Neural cell (in vitro differentiated cells): Measurements from ENCODE around the gene FBRS. TPM values are rescaled to one million over a fixed set of nuclear protein-coding genes. Genes with fewer than 3 reads are reported as not detected.

Experiments
- H2AFZ ChIP-seq: fragments of 200-600, 300-800 bp; sonication (generic), shearing (Covaris generic); 2 replicates; pipeline ENCODE4 v1.6.0; 2014; ENCODE audit warnings: low read depth, mild to moderate bottlenecking, antibody characterized with exemption, low read length, moderate library complexity
- H3F3A ChIP-seq: fragments of 200-600 bp; shearing (Covaris generic); 2 replicates; pipeline ENCODE4 v1.6.1; 2016; ENCODE audit warnings: mild to moderate bottlenecking, moderate library complexity, mixed read lengths, antibody characterized with exemption, low read length; ENCODE audit not compliant: insufficient read depth, poor library complexity, severe bottlenecking
- H3K27ac ChIP-seq: fragments of 200-600, 300-800 bp; sonication (generic), shearing (Covaris generic); 2 replicates; pipeline ENCODE4 v1.5.1; 2014; ENCODE audit warnings: mild to moderate bottlenecking, low read length, moderate library complexity
- H3K27me3 ChIP-seq: fragments of 300-800, 200-600 bp; sonication (generic), shearing (Covaris generic); 2 replicates; pipeline ENCODE4 v1.6.0; 2014; ENCODE audit warnings: mild to moderate bottlenecking, low read depth, low read length, moderate library complexity; ENCODE audit not compliant: insufficient read depth
- H3K36me3 ChIP-seq: fragments of 300-800, 200-600 bp; sonication (generic), shearing (Covaris generic); 2 replicates; pipeline ENCODE4 v1.5.1; 2014; ENCODE audit warnings: mild to moderate bottlenecking, antibody characterized with exemption, low read length, moderate library complexity; ENCODE audit not compliant: insufficient read depth
- H3K4me2 ChIP-seq: fragments of 300-800, 200-600 bp; sonication (generic), shearing (Covaris generic); 2 replicates; pipeline ENCODE4 v1.6.0; 2014; ENCODE audit warnings: mild to moderate bottlenecking, low read length
- H3K4me3 ChIP-seq: fragments of 300-800, 200-600 bp; sonication (generic), shearing (Covaris generic); 2 replicates; pipeline ENCODE4 v1.5.1; 2014; ENCODE audit warnings: mild to moderate bottlenecking, low read length, moderate library complexity
- H3K79me2 ChIP-seq: fragments of 200-600 bp; shearing (Covaris generic); replicated peaks from 2 replicates; pipeline ENCODE4 v1.6.0; 2014; ENCODE audit warnings: mild to moderate bottlenecking, low read length, moderate library complexity; ENCODE audit not compliant: insufficient read depth
- H3K9ac ChIP-seq: fragments of 300-800, 200-600 bp; sonication (generic), shearing (Covaris generic); 2 replicates; pipeline ENCODE4 v1.6.1; 2016; ENCODE audit warnings: mild to moderate bottlenecking, low read length, mixed read lengths
- H3K9me2 ChIP-seq: fragments of 200-600 bp; shearing (Covaris generic); 2 replicates; pipeline ENCODE4 v1.6.1; 2016; ENCODE audit warnings: mild to moderate bottlenecking, low read length, mixed read lengths; ENCODE audit not compliant: insufficient read depth
- H3K9me3 ChIP-seq: fragments of 200-600, 300-800 bp; sonication (generic), shearing (Covaris generic); 2 replicates; pipeline ENCODE4 v1.6.1; 2016; ENCODE audit warnings: mild to moderate bottlenecking, mixed run types, low read length, moderate library complexity, mixed read lengths
- H4K20me1 ChIP-seq: fragments of 200-600 bp; shearing (Covaris generic); 2 replicates; pipeline ENCODE4 v1.6.1; 2016; ENCODE audit warnings: mild to moderate bottlenecking, mixed run types; ENCODE audit not compliant: insufficient read depth
- CTCF ChIP-seq: fragments of 450-650 bp; IDR thresholded peaks from 2 replicates; pipeline ENCODE4 v1.5.1; 2014; ENCODE audit warnings: antibody characterized with exemption, mild to moderate bottlenecking, moderate library complexity; ENCODE audit not compliant: poor library complexity, severe bottlenecking
- EP300 ChIP-seq: fragments of 450-650 bp; conservative IDR thresholded peaks from 2 replicates; pipeline ENCODE4 v1.6.1; 2014; ENCODE audit warnings: antibody characterized with exemption, mild to moderate bottlenecking, moderate library complexity; ENCODE audit not compliant: poor library complexity, severe bottlenecking
- EZH2 ChIP-seq: fragments of 200-600, 300-800 bp; shearing (Covaris generic), sonication (generic); IDR thresholded peaks from 2 replicates; pipeline ENCODE4 v1.6.1; 2014; ENCODE audit warnings: antibody characterized with exemption, low read length, borderline replicate concordance, mild to moderate bottlenecking; ENCODE audit not compliant: insufficient read depth, poor library complexity, severe bottlenecking
- MXI1 ChIP-seq: fragments of 450-650 bp; conservative IDR thresholded peaks from 2 replicates; pipeline ENCODE4 v1.6.1; 2014; ENCODE audit warnings: antibody characterized with exemption, mild to moderate bottlenecking; ENCODE audit not compliant: poor library complexity, severe bottlenecking
- POLR2AphosphoS5 ChIP-seq: IDR thresholded peaks from 2 replicates; pipeline ENCODE4 v1.6.1; 2012
- RAD21 ChIP-seq: fragments of 450-650 bp; conservative IDR thresholded peaks from 2 replicates; pipeline ENCODE4 v1.6.1; 2014; ENCODE audit warnings: antibody characterized with exemption, mild to moderate bottlenecking, moderate library complexity
- REST ChIP-seq: IDR thresholded peaks from 2 replicates; pipeline ENCODE4 v1.6.1; 2012; ENCODE audit warnings: borderline replicate concordance
- SMC3 ChIP-seq: fragments of 450-650 bp; conservative IDR thresholded peaks from 2 replicates; pipeline ENCODE4 v1.6.1; 2014; ENCODE audit warnings: antibody characterized with exemption, mild to moderate bottlenecking, moderate library complexity; ENCODE audit not compliant: poor library complexity
- TAF1 ChIP-seq: IDR thresholded peaks from 2 replicates; pipeline ENCODE4 v1.6.1; 2012; ENCODE audit warnings: low read depth
- polyA plus RNA-seq: library from polyadenylated mRNA; depleted of rRNA; stranded (reverse); fragments of >200 nt; gene quantifications from 2 replicates; pipeline ENCODE4 v1.2.3, GENCODE V29; 2014

FBRS gene
- polyA plus RNA-seq, 1 donor from 2014 or later = 24.2 TPM

- Histone ChIP-seq H3K4me3 (no peak overlapping the region), H3K27me3 (no peaks in the 10 kb centered on the region), H2AFZ (no peak overlapping the region), H3K9ac (no peak overlapping the region), H3K9me2 (no peaks in the 10 kb centered on the region), H3K9me3 (no peaks in the 10 kb centered on the region), H3K27ac (no peak overlapping the region), H3F3A (no peaks in the 10 kb centered on the region), H4K20me1 (no peaks in the 10 kb centered on the region), H3K79me2 (no peaks in the 10 kb centered on the region), H3K36me3 (no peaks in the 10 kb centered on the region), H3K4me2 (no peak overlapping the region)
- TF ChIP-seq RAD21 (no peak), EZH2 (no peak), EP300 (no peak), POLR2AphosphoS5 (no peak), SMC3 (no peak), MXI1 (no peak), REST (no peak), TAF1 (no peak), CTCF (no peak)
These were observed 39.0 kb upstream of the FBRS start for GRCh38 chr16:30619202-30619601.

GRCh38 chr16:30619638-30620037, 38.6 kb upstream of the FBRS start:
- Histone ChIP-seq H3K9me3 (no peaks in the 10 kb centered on the region), H3K36me3 (no peaks in the 10 kb centered on the region), H3K9ac (no peak overlapping the region), H3K4me2 (no peak overlapping the region), H3F3A (no peaks in the 10 kb centered on the region), H4K20me1 (no peaks in the 10 kb centered on the region), H3K27me3 (no peaks in the 10 kb centered on the region), H2AFZ (no peak overlapping the region), H3K9me2 (no peaks in the 10 kb centered on the region), H3K27ac (no peak overlapping the region), H3K79me2 (no peaks in the 10 kb centered on the region), H3K4me3 (no peak overlapping the region)
- TF ChIP-seq REST = no peak
- no peak for TF ChIP-seq MXI1
- no peak for TF ChIP-seq RAD21
- no peak for TF ChIP-seq SMC3
- TF ChIP-seq POLR2AphosphoS5 = no peak
- TF ChIP-seq TAF1 = no peak
- TF ChIP-seq EP300 = no peak
